A673 (cell line): Measurements from ENCODE around the gene TRPC4. TPM values are rescaled to one million over a fixed set of nuclear protein-coding genes. Genes with fewer than 3 reads are reported as not detected.

Experiments
- BruUV-seq: library from RNA; stranded (reverse); fragments of 400-500 nt; replicated peaks from 2 replicates; lab custom pipeline; 2021; lab: Mats Ljungman, UMichigan
- CTCF ChIA-PET: fragments of 300-600 bp; sonication (Branson Sonifier 250); formaldehyde crosslinking; loops from one replicate; lab custom pipeline; 2022; ENCODE audit warnings: antibody characterized with exemption; lab: Charles Lee
- POLR2A ChIA-PET: fragments of 300-600 bp; sonication (Branson Sonifier 250); formaldehyde crosslinking; loops from one replicate; lab custom pipeline; 2022; ENCODE audit warnings: antibody characterized with exemption; ENCODE audit not compliant: low non-redundant PET; lab: Charles Lee
- DNase-seq: peaks from one replicate; pipeline ENCODE4 v3.0.0-alpha.2; 2015; ENCODE audit warnings: low spot score
- H3K27ac ChIP-seq: fragments of 200-600 bp; sonication (generic); 2 replicates; pipeline ENCODE4 v1.5.1; 2016; ENCODE audit warnings: mixed run types, low read depth, mild to moderate bottlenecking, mixed read lengths, antibody characterized with exemption, low read length; ENCODE audit not compliant: poor library complexity, severe bottlenecking
- H3K27me3 ChIP-seq: fragments of 200-600 bp; sonication (generic); replicated peaks from 2 replicates; pipeline ENCODE4 v1.6.1; 2017; ENCODE audit warnings: mixed run types, low read depth, mild to moderate bottlenecking, mixed read lengths, antibody characterized with exemption, low read length; ENCODE audit not compliant: insufficient read depth, poor library complexity
- H3K36me3 ChIP-seq: fragments of 200-600 bp; sonication (generic); 2 replicates; pipeline ENCODE4 v1.6.1; 2016; ENCODE audit warnings: mixed run types, mild to moderate bottlenecking, mixed read lengths, antibody characterized with exemption, low read length; ENCODE audit not compliant: insufficient read depth, poor library complexity, severe bottlenecking
- H3K4me1 ChIP-seq: fragments of 200-600 bp; sonication (generic); 2 replicates; pipeline ENCODE4 v1.6.1; 2017; ENCODE audit warnings: mixed run types, mild to moderate bottlenecking, mixed read lengths, antibody characterized with exemption, low read length; ENCODE audit not compliant: insufficient read depth, poor library complexity, severe bottlenecking
- H3K4me3 ChIP-seq: fragments of 200-600 bp; sonication (generic); 2 replicates; pipeline ENCODE4 v1.5.1; 2016; ENCODE audit warnings: low read depth, mixed run types, mild to moderate bottlenecking, mixed read lengths, low read length; ENCODE audit not compliant: poor library complexity, severe bottlenecking
- H3K9me3 ChIP-seq: fragments of 200-600 bp; sonication (generic); 2 replicates; pipeline ENCODE4 v1.6.1; 2016; ENCODE audit warnings: mixed run types, low read depth, mild to moderate bottlenecking, mixed read lengths, antibody characterized with exemption, low read length; ENCODE audit not compliant: poor library complexity, severe bottlenecking
- CTCF ChIP-seq: fragments of 300-800, 200-600 bp; sonication (generic); conservative IDR thresholded peaks from 2 replicates; pipeline ENCODE4 v1.5.1; 2017; ENCODE audit warnings: low read depth, mild to moderate bottlenecking, antibody characterized with exemption, low read length, moderate library complexity, mixed read lengths
- EZH2 ChIP-seq: fragments of 200-600 bp; sonication (generic); IDR thresholded peaks from 2 replicates; pipeline ENCODE4 v1.6.1; 2017; ENCODE audit warnings: borderline replicate concordance, low read depth, mild to moderate bottlenecking, mixed read lengths, antibody characterized with exemption, low read length; ENCODE audit not compliant: poor library complexity, severe bottlenecking
- intact Hi-C: fragments of 100-400 bp; cut with micrococcal nuclease; formaldehyde crosslinking; loops from one replicate; pipeline ENCODE4 v1.10.0; 2022; ENCODE audit not compliant: unreplicated experiment
- total RNA-seq: library from RNA; stranded (reverse); gene quantifications from 2 replicates; pipeline ENCODE4 v1.2.3, GENCODE V29; 2021

TRPC4 gene
- total RNA-seq, 1 experiment from 2014 or later: 27.0 TPM

DNA sequence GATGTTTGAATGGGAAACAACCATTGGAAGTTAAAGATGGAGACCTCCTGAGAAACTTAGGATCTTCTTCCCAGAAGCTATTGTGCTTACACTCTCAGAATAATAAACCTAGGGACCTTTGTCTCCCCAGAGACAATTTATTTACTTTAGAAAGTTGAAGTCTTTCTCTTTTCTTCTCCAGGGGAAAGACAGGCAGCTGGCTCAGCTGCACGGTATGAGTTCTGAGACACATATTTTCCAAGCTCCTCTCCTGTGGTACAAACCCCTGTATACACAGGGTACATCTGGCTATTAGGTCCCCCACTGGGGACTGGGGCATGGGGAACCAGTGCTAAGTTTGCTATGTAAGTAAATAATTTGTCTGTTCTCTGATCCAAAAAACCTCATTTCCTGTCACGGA, 203.5 kb downstream of the TRPC4 start:
- DNase-seq: peak; percentile 71
- BruUV-seq: no TSS peak
- Histone ChIP-seq H3K9me3 (no peaks in the 10 kb centered on the region), H3K36me3 (peaks cover 4% of the 10 kb centered on the region), H3K27me3 (no peaks in the 10 kb centered on the region), H3K27ac (no peak overlapping the region), H3K4me1 (peaks cover 21% of the 10 kb centered on the region), H3K4me3 (no peak overlapping the region)
- ChIA-PET POLR2A (no interaction called here), CTCF (interaction anchor here (1.0 kb wide), 1 partner anchor 25 kb away, joined by 5 read pairs; no protein-coding TSS in a partner anchor)
- TF ChIP-seq EZH2: no peak
- TF ChIP-seq CTCF: no peak
- intact Hi-C loops: no loop called here

GRCh38 chr13:37665420-37665819, 204.2 kb downstream of the TRPC4 start:
- BruUV-seq: no TSS peak
- Histone ChIP-seq H3K4me1 (peaks cover 21% of the 10 kb centered on the region), H3K27me3 (no peaks in the 10 kb centered on the region), H3K36me3 (peaks cover 7% of the 10 kb centered on the region), H3K27ac (no peak overlapping the region), H3K9me3 (no peaks in the 10 kb centered on the region), H3K4me3 (no peak overlapping the region)
- no peak for TF ChIP-seq CTCF
- TF ChIP-seq EZH2: no peak
- CTCF ChIA-PET: interaction anchor here (1.0 kb wide), 1 partner anchor 25 kb away, joined by 5 read pairs; no protein-coding TSS in a partner anchor
- POLR2A ChIA-PET: no interaction called here
- intact Hi-C loops: no loop called here
- peak; percentile 65 for DNase-seq

DNA sequence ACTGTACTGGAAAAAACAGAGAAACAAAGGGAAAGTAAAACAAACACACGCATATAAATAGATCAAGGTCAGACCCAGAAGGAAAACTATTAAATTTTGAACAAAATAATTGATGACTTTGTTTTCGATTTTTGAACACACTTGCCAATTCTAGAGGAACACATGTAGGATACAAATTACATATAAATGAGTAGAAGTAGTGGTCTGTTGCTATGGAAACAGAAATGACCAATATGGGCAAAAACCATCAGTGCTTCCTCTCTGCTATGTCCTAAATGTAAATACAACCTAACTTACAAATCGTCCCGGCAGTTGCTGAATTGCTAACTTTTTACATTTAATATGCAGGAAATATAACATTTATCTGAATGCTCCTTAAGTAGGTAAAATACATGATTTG, 205.8 kb downstream of the TRPC4 start:
- Histone ChIP-seq H3K36me3 (peaks cover 7% of the 10 kb centered on the region), H3K27me3 (no peaks in the 10 kb centered on the region), H3K4me3 (no peak overlapping the region), H3K27ac (no peak overlapping the region), H3K9me3 (no peaks in the 10 kb centered on the region), H3K4me1 (peaks cover 21% of the 10 kb centered on the region)
- ChIA-PET POLR2A (no interaction called here), CTCF (no interaction called here)
- BruUV-seq: no TSS peak
- intact Hi-C loops: no loop called here
- TF ChIP-seq EZH2 (no peak), CTCF (no peak)
- no peak for DNase-seq
